A673 (cell line): Measurements from ENCODE around the gene RAPGEF2.

Experiments
- CTCF ChIP-seq: fragments of 300-800, 200-600 bp; sonication (generic); conservative IDR thresholded peaks from 2 replicates; pipeline ENCODE4 v1.5.1; 2017; ENCODE audit warnings: low read depth, mild to moderate bottlenecking, antibody characterized with exemption, low read length, moderate library complexity, mixed read lengths
- EZH2 ChIP-seq: fragments of 200-600 bp; sonication (generic); IDR thresholded peaks from 2 replicates; pipeline ENCODE4 v1.6.1; 2017; ENCODE audit warnings: borderline replicate concordance, low read depth, mild to moderate bottlenecking, mixed read lengths, antibody characterized with exemption, low read length; ENCODE audit not compliant: poor library complexity, severe bottlenecking

GRCh38 chr4:159169404-159170302 lies 66.8 kb downstream of the RAPGEF2 start:
- TF ChIP-seq CTCF (no peak), EZH2 (no peak)
